Hepatocyte (in vitro differentiated cells): ENCODE measurements around the gene GRK4. TPM values are rescaled to one million over a fixed set of nuclear protein-coding genes. Genes with fewer than 3 reads are reported as not detected.

ENCODE experiments used
- DNase-seq: peaks from one replicate; pipeline ENCODE4 v3.0.0-alpha.2; 2016; ENCODE audit warnings: low spot score
- H2AFZ ChIP-seq: fragments of 200-600 bp; sonication (generic); 2 replicates; pipeline ENCODE4 v1.6.0; 2016; ENCODE audit warnings: antibody characterized with exemption, mild to moderate bottlenecking
- H3K27ac ChIP-seq: fragments of 200-600 bp; sonication (generic); 2 replicates; pipeline ENCODE4 v1.5.1; 2016; ENCODE audit warnings: mild to moderate bottlenecking
- H3K27me3 ChIP-seq: fragments of 200-600 bp; sonication (generic); 2 replicates; pipeline ENCODE4 v1.6.1; 2016
- H3K36me3 ChIP-seq: fragments of 200-600 bp; sonication (generic); replicated peaks from 2 replicates; pipeline ENCODE4 v1.5.1; 2016; ENCODE audit warnings: low read depth; ENCODE audit not compliant: insufficient read depth
- H3K4me1 ChIP-seq: fragments of 200-600 bp; sonication (generic); 2 replicates; pipeline ENCODE4 v1.5.1; 2016; ENCODE audit warnings: mild to moderate bottlenecking, moderate library complexity; ENCODE audit not compliant: insufficient read depth
- H3K4me2 ChIP-seq: fragments of 200-600 bp; sonication (generic); 2 replicates; pipeline ENCODE4 v1.6.0; 2016
- H3K4me3 ChIP-seq: fragments of 200-600 bp; sonication (generic); 2 replicates; pipeline ENCODE4 v1.5.1; 2016; ENCODE audit warnings: mild to moderate bottlenecking
- H3K79me2 ChIP-seq: fragments of 200-600 bp; sonication (generic); 2 replicates; pipeline ENCODE4 v1.6.0; 2017; ENCODE audit warnings: mild to moderate bottlenecking
- H3K9me2 ChIP-seq: fragments of 200-600 bp; sonication (generic); replicated peaks from 2 replicates; pipeline ENCODE4 v1.6.0; 2017; ENCODE audit warnings: mild to moderate bottlenecking; ENCODE audit not compliant: insufficient read depth
- H3K9me3 ChIP-seq: fragments of 200-600 bp; sonication (generic); 2 replicates; pipeline ENCODE4 v1.5.1; 2016; ENCODE audit warnings: low read depth, mild to moderate bottlenecking
- H4K20me1 ChIP-seq: fragments of 200-600 bp; sonication (generic); 2 replicates; pipeline ENCODE4 v1.6.0; 2016; ENCODE audit warnings: mild to moderate bottlenecking; ENCODE audit not compliant: insufficient read depth, poor library complexity, severe bottlenecking
- EZH2 ChIP-seq: fragments of 200-600 bp; sonication (generic); IDR thresholded peaks from 2 replicates; pipeline ENCODE4 v1.6.1; 2016; ENCODE audit warnings: antibody characterized with exemption, mild to moderate bottlenecking, borderline replicate concordance
- EZH2phosphoT487 ChIP-seq: fragments of 200-600 bp; sonication (generic); IDR thresholded peaks from one replicate; pipeline ENCODE4 v1.6.1; 2018; ENCODE audit warnings: antibody characterized with exemption, mild to moderate bottlenecking, low read depth, moderate library complexity; ENCODE audit not compliant: unreplicated experiment, severe bottlenecking
- WGBS: methylation state at CpG from one replicate; pipeline ENCODE4 v1.1.6; 2016; ENCODE audit warnings: low lambda C conversion rate; ENCODE audit errors: missing lambda C conversion rate; 5-methylcytosine and 5-hydroxymethylcytosine counted together
- polyA plus RNA-seq: library from polyadenylated mRNA; unstranded; fragments of >200 nt; fragmentation: Nextera tagmentation; extraction: Ambion mirVana; gene quantifications from 2 replicates; pipeline ENCODE4 v1.2.1, GENCODE V29; 2016
- total RNA-seq: library from RNA; depleted of rRNA; stranded (reverse); fragments of >200 nt; gene quantifications from 2 replicates; pipeline ENCODE4 v1.2.3, GENCODE V29; 2014
- TF ChIP-seq, protein P1 (sequence below): fragments of 200-600 bp; sonication (generic); IDR thresholded peaks from 2 replicates; pipeline ENCODE4 v1.5.1; 2016; ENCODE audit warnings: antibody characterized with exemption, mild to moderate bottlenecking; ENCODE audit not compliant: poor library complexity

GRK4 gene
- total and polyA plus RNA-seq, 2 experiments from 2014 or later, result 4.9 to 6.1 TPM

DNA sequence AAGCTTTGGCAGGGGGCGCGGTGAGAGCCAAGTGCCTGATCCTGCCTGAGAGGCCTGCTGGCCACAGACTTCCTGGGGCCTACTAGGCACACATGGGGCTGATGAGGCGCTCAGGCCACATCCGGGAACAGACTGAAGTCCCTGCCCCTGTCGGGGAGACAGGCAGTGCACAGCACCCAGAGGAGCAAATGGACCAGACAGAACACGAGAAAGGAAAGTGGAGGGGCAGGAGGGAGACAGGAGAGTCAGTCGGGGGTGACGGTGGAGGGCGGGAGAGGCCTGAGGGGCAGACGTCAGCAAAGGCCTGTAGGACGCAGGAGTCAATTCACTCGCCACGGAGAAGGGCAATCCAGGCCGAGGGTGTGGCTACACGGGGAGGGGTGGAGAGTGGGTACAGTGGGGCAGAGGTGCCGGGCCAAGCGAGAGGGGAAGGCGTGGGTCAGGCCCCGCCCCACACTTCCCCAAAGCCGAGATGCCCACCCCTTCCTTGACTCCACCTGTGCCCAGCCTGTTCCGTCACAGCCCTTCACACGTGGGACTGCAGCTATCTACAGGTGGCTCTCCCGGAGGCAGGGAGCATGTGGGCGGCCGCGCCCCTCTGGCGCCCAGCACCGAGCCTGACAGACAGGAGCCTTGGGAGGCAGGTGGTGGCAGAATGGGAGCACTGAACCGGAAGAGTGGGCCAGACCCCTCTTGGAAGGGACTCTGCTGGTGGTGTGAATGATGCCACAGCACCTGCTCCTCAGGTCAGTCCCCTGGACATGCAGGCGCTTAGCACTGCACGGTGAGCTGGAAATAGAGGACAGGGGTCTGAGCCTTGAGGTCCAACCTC lies 20.6 kb upstream of the GRK4 start:
- no peak overlapping the region for H3K4me2 ChIP-seq
- DNase-seq, result no peak
- no peaks in the 10 kb centered on the region for H3K79me2 ChIP-seq
- 87% methylated on average over 24 of the region's 31 CpGs for WGBS
- H3K4me3 ChIP-seq, result no peak overlapping the region
- H3K36me3 ChIP-seq, result no peaks in the 10 kb centered on the region
- H3K9me3 ChIP-seq, result no peaks in the 10 kb centered on the region
- TF ChIP-seq, protein P1, sequence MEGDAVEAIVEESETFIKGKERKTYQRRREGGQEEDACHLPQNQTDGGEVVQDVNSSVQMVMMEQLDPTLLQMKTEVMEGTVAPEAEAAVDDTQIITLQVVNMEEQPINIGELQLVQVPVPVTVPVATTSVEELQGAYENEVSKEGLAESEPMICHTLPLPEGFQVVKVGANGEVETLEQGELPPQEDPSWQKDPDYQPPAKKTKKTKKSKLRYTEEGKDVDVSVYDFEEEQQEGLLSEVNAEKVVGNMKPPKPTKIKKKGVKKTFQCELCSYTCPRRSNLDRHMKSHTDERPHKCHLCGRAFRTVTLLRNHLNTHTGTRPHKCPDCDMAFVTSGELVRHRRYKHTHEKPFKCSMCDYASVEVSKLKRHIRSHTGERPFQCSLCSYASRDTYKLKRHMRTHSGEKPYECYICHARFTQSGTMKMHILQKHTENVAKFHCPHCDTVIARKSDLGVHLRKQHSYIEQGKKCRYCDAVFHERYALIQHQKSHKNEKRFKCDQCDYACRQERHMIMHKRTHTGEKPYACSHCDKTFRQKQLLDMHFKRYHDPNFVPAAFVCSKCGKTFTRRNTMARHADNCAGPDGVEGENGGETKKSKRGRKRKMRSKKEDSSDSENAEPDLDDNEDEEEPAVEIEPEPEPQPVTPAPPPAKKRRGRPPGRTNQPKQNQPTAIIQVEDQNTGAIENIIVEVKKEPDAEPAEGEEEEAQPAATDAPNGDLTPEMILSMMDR, result no peak
- TF ChIP-seq EZH2, result no peak
- no peak for TF ChIP-seq EZH2phosphoT487
- no peaks in the 10 kb centered on the region for H4K20me1 ChIP-seq
- H2AFZ ChIP-seq, result no peak overlapping the region
- no peaks in the 10 kb centered on the region for H3K4me1 ChIP-seq
- no peaks in the 10 kb centered on the region for H3K27me3 ChIP-seq
- no peak overlapping the region for H3K27ac ChIP-seq
- H3K9me2 ChIP-seq, result no peaks in the 10 kb centered on the region

DNA sequence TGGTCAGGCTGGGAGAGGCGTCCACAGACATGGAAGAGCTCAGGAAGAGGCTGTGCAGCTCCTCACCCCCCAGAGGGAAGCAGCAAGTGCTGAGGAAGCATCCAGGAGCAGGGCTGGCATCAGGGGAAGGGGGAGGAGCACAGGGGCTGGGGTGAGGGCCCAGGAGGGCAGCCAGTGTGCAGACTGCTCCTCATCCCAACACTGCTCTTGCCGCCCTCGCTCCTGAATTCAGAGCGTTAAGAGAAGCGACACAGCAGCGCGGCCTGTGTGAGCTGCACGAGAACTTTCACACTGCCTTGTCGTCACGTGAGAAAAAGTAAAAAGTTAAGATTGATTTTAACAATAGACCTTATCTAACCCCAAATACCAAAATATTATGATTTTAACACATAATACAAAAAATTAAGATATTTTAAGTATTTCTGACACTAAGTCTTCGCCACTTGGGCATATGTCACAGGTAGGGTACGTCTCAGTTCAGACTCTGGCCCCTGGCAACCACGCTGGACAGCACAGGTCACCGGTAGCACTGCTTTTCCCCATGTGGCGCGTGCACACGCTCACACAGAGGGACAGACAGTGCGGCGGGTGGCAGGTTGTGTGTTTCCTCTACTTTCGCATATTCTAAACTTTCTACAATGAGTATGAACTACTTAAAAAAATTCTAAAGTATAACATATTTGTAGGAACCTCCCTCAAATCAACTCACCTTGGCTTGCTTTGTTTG lies 19.8 kb upstream of the GRK4 start:
- Histone ChIP-seq H3K4me2 (no peak overlapping the region), H3K4me3 (no peak overlapping the region), H3K9me2 (no peaks in the 10 kb centered on the region), H3K27ac (no peak overlapping the region), H3K36me3 (no peaks in the 10 kb centered on the region), H3K4me1 (no peaks in the 10 kb centered on the region), H3K9me3 (no peaks in the 10 kb centered on the region), H3K79me2 (no peaks in the 10 kb centered on the region), H2AFZ (no peak overlapping the region), H4K20me1 (no peaks in the 10 kb centered on the region), H3K27me3 (no peaks in the 10 kb centered on the region)
- no peak for DNase-seq
- TF ChIP-seq, protein P1, result no peak
- TF ChIP-seq EZH2, result no peak
- WGBS, result 97% methylated on average over 20 of the region's 20 CpGs

DNA sequence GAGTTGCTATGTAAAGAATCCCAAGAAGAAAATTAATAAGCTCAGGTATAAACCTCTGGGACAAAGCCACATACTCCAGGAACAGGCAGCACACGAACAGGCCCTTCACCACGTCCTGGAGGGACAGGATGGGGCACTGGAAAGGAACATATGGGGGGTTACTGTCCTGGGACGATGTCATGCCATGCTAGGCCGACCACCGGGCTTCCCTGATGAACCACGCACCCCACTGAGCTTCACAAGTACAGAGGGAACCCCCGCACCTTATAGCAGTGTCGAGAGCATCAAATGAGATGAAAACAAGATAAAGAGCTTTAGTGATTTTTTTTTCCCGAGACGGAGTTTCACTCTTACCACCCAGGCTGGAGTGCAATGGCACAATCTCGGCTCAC lies 19.3 kb upstream of the GRK4 start:
- Histone ChIP-seq H3K4me2 (no peak overlapping the region), H3K4me3 (no peak overlapping the region), H3K9me2 (no peaks in the 10 kb centered on the region), H3K27ac (no peak overlapping the region), H3K4me1 (no peaks in the 10 kb centered on the region), H2AFZ (no peak overlapping the region), H3K27me3 (no peaks in the 10 kb centered on the region), H4K20me1 (no peaks in the 10 kb centered on the region), H3K9me3 (no peaks in the 10 kb centered on the region), H3K79me2 (no peaks in the 10 kb centered on the region), H3K36me3 (no peaks in the 10 kb centered on the region)
- TF ChIP-seq EZH2, result no peak
- TF ChIP-seq, protein P1, result no peak
- no peak for TF ChIP-seq EZH2phosphoT487
- no peak for DNase-seq
- 95% methylated on average over 11 of the region's 11 CpGs for WGBS
